GM18511 (cell line): ENCODE data around the gene PLCG1.

Source experiments
- ATAC-seq: cut with Tn5 transposase; IDR thresholded peaks from one replicate; pipeline ENCODE4 v1.9.1; 2021; ENCODE audit warnings: mild to moderate bottlenecking, moderate library complexity; ENCODE audit not compliant: unreplicated experiment

PLCG1 gene

DNA sequence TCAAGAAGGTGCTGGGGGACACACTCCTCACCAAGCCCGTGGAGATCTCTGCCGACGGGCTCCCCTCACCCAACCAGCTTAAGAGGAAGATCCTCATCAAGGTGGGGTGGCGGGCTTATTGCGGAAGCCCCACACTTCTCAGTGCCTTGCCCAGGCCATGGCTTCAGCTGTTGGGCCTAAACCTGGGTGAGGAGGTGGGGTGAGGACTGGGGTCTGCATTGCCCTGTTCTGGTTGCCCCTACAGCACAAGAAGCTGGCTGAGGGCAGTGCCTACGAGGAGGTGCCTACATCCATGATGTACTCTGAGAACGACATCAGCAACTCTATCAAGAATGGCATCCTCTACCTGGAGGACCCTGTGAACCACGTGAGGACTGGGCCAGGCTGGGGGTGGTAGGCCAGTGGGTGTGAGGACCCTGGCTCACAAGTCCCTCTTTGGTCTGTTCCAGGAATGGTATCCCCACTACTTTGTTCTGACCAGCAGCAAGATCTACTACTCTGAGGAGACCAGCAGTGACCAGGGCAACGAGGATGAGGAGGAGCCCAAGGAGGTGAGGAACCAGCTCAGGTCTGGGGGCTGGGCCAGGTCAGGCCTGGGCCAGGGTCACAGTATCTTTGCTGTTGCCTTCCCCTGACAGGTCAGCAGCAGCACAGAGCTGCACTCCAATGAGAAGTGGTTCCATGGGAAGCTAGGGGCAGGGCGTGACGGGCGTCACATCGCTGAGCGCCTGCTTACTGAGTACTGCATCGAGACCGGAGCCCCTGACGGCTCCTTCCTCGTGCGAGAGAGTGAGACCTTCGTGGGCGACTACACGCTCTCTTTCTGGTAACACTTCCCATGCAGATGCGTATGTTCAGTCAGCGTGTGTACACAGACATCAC, 27.9 kb downstream of the PLCG1 start:
- no peak for ATAC-seq

DNA sequence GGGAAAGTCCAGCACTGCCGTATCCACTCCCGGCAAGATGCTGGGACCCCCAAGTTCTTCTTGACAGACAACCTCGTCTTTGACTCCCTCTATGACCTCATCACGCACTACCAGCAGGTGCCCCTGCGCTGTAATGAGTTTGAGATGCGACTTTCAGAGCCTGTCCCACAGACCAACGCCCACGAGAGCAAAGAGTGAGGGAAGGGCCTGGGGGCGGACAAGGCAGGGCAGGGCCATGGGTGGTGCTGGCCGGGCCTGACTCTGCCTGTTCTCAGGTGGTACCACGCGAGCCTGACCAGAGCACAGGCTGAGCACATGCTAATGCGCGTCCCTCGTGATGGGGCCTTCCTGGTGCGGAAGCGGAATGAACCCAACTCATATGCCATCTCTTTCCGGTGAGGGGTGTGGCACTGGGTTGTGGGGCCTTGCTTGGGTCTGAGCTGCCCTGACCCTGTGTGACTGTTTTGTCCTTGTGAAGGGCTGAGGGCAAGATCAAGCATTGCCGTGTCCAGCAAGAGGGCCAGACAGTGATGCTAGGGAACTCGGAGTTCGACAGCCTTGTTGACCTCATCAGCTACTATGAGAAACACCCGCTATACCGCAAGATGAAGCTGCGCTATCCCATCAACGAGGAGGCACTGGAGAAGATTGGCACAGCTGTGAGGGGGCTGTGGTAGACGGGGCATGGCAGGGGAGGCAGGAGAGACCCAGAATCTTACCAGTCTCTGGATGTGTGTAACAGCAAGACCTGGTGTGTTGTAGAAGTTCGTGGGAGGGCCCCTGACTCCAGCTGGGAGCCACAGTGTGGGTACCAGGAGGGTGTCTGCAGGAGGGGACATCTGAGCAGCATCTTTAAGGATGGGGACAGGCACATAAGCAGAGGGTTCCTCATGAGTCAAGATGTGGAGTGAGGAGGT, 29.1 kb downstream of the PLCG1 start:
- no peak for ATAC-seq

DNA sequence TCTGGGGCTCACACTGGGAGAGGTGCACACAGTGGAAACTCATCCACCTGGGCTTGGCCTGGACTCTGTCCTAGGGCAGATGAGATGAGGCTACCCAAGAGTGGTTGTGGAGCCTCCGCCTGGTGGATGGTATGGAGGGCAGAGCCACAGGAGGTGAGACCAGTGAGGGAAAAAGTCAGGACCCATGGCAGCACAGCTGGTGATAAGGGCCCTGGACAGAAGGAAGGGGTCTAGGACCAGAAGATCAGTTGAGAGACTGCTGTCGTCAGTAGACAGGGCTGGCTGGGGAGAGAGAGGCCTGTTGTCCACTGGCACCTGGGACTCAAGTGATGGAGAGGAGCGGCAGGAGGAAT, 29.8 kb downstream of the PLCG1 start:
- no peak for ATAC-seq

DNA sequence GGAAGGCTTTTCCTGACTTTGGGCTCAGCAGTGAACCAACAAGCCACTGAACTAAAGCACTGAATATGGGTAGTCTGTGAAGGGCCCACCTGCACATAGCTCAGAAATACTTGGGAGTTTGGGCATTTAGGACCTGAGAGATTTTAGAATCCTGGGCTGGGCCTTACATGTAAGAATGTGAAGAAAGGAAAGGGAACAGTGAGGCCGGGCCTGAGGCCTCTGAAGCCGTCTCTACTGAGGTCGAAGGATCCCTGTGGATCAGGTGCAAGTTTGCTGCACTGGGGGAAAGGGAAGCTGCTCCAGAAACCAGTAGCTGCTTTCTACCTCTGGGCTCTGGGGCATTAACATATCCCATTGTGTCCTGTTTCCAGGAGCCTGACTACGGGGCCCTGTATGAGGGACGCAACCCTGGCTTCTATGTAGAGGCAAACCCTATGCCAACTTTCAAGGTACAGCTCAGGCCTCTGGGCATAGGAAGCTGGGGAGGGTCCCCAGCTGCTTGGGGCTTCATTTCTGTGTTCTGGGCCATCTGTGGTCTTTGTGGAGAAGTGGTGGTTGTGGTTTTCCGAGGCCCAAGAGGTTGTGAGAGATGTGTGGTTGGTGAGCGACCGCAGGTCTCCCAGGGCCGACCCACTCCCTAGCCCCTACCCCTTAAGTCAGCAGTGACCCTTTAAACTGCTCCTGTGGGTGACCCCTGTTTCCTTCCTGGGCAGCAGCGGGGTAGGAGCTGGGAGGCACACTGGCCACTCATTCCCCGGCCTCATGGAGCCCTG, 30.3 kb downstream of the PLCG1 start:
- peak; percentile 70 for ATAC-seq

DNA sequence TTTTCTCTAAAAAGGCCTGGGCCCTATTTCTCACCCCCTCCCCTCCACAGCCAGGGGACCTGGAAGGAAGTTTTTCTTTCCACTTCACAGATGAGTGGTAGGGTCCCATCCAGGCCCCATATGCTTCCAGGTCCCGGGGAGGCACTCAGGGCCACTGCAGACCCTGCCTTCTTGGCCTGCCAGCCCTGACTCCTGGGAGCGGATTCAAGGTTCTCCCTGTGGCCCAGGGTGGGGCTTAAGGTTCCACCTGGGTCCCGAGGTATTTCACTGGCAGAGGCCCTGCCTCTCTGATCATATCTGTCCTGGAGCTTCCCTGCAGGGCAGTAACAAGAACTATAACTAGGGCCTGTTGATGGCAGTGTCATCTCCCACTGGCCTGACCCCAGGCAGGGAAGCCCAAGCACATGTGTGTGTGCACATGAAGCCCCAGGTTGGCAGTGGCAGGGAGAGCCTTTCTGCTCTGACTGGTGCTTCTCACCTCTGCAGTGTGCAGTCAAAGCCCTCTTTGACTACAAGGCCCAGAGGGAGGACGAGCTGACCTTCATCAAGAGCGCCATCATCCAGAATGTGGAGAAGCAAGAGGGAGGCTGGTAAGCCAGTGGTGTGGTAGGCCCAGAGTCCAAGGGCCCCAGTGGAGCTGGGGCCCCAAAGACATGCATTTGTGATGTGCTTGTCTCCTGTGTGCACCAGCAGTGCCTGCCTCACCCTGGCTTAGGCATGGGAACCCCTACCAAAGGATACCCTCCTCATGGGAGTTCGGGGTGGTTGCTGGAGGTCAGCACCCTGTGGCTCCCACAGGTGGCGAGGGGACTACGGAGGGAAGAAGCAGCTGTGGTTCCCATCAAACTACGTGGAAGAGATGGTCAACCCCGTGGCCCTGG, 31.2 kb downstream of the PLCG1 start:
- no peak for ATAC-seq

DNA sequence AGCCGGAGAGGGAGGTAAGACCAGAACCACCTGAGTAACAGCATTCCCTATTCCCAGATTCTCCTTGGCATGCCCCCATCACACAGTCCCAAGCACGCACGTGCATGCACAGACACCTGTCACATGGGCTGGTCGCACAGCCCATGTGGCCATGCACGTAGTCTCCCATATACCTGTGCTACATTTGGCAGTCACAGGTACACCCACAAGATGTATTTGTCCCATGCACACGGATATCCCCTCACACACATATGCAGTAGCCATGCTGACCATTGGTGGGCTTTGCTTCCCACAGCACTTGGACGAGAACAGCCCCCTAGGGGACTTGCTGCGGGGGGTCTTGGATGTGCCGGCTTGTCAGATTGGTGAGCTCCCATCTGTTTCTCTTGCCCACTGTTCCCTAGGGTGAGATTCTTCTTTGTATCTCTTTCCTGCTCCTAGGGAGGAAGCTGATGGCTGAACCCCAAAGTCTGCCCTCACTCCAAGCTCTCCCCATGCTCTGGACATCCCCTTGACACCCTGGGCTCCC, 31.9 kb downstream of the PLCG1 start:
- ATAC-seq, result no peak

DNA sequence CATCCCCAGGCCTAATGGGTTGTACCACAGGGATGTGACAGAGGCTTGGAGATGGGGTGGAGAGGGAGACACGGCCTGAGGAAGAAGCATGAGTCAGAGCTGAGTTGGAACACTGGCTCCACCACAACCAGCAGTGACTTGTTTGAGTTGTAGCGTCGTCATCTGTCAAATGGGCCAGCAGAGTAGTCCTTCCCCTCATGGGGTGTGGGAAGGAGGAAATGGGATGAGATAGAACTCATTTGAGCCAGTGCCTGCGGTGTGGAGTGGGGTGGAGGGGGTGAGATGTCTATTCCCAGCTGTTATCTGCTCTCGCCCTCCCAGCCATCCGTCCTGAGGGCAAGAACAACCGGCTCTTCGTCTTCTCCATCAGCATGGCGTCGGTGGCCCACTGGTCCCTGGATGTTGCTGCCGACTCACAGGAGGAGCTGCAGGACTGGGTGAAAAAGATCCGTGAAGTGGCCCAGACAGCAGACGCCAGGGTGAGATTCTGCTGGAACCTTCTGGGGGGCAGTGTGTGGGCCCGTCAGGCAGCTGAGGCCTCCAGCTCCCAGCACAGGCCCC, 32.5 kb downstream of the PLCG1 start:
- no peak for ATAC-seq

DNA sequence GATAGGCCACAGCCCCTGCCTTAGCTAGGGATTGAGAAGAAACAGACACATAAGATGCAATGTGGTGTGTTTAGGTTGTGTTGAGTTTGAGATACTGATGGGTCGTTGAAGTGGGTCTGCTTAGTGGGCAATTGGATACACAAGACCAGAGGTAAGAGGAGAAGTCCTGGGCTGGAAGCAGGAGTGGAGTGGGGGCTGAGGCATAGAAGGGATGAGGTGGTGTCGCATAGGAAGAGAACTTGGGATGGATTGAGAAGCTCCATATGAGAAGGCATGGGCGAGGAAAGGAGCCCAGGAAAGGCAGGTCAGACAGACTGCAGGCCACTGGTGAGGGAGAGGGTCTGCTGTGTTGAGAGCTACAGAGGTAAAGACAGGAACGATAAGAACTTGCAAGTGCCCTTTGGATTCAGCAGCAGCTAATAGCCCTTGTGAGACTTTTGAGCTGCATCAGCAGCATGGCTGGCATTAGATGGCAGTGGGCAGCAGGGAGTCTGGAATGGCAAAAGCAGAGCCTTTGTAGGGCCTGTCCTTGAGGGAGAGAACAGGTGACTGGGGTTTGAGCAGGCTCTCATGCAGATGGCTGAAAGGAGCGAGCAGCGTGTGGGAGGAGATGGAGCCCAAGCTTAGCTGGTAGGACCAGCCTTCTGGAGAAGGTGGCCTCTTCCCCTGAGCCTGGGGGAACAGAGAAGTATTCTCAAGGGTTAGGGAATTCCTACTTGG, 33.2 kb downstream of the PLCG1 start:
- ATAC-seq, result no peak

DNA sequence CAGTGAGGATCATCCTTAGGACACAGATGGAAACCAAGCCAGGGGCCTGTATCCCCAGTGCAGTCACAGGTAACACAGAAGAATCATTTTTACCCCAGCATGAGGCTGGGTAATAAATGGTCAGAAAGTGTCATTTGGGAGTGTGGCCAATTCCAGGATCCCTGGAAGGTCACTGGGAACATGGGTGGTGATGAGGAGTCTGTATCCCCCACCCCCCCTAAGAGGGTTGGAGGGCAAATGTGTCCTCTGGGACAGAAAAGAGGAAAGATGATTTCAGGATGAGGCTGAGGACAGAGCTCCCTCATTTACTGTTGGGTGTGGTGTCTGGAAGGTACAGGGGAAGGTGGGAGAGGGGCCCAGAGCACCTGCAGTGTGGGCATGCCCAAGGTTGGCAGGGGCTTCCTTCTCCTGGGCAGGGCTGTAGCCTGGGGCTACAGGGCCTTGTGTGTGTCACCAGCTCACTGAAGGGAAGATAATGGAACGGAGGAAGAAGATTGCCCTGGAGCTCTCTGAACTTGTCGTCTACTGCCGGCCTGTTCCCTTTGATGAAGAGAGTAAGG, 34.5 kb downstream of the PLCG1 start:
- ATAC-seq, result no peak

DNA sequence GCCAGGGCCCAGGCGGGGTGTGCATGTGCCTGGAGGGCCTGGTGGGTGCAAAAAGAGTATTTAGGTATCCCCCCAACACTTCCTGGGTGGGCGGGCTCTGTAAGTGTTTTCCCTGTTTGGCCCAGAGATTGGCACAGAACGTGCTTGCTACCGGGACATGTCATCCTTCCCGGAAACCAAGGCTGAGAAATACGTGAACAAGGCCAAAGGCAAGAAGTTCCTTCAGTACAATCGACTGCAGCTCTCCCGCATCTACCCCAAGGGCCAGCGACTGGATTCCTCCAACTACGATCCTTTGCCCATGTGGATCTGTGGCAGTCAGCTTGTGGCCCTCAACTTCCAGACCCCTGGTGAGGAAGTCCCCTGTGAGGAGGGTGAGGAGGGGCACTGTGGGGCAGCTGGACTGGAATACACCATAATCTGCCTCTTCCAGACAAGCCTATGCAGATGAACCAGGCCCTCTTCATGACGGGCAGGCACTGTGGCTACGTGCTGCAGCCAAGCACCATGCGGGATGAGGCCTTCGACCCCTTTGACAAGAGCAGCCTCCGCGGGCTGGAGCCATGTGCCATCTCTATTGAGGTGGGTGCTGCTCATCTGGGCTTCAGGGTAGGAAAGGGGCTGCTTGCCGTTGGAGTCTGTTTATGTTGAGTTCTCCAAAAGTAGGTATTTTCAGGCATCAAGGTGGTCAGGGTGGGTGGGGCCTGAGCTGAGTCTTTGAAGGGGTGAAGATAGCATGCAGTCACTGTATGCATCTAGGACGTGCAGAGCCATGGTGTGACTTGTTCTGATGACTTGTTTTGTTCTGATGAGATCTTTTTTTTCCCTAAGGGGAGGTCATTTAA, 35.2 kb downstream of the PLCG1 start:
- ATAC-seq, result no peak

DNA sequence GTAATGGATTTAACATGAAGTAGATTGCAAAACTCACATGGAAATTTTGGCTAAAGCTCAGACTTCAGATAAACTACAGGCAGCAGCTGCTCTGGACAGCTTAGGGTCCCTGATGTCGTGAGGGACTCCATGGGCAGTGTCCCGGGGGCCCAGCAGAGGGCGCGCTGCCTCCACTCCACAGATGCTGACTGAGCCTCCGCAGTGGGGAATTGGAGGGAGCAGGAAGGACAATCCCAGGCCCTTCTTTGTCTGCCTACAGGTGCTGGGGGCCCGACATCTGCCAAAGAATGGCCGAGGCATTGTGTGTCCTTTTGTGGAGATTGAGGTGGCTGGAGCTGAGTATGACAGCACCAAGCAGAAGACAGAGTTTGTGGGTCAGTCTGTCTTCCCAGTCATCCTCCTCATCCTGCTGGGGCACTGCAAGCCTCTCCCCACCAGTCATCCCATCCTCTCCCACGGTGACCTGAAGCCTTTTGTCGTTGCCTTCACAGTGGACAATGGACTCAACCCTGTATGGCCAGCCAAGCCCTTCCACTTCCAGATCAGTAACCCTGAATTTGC, 35.9 kb downstream of the PLCG1 start:
- ATAC-seq, result no peak

DNA sequence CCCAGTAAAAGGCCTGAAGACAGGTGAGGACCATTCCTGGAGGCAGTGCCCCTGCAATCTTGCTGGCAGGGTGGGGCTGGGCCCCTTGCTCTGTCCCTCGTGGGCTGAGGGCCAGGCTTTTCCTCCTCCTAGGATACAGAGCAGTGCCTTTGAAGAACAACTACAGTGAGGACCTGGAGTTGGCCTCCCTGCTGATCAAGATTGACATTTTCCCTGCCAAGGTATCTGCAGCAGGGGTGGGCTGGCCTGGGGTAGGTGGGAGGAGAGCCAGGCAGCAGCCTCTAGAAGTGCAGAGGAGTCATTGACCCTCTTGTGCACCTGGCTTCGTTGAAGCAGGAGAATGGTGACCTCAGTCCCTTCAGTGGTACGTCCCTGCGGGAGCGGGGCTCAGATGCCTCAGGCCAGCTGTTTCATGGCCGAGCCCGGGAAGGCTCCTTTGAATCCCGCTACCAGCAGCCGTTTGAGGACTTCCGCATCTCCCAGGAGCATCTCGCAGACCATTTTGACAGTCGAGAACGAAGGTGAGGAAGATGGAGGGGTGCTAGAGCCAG, 36.5 kb downstream of the PLCG1 start:
- ATAC-seq, result no peak

DNA sequence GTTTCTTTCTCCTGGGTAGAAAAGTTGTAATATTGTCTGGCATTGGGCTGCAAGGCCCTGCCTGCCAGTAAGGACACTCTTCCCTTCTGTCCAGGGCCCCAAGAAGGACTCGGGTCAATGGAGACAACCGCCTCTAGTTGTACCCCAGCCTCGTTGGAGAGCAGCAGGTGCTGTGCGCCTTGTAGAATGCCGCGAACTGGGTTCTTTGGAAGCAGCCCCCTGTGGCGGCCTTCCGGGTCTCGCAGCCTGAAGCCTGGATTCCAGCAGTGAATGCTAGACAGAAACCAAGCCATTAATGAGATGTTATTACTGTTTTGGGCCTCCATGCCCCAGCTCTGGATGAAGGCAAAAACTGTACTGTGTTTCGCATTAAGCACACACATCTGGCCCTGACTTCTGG, 37.0 kb downstream of the PLCG1 start:
- ATAC-seq, result no peak

DNA sequence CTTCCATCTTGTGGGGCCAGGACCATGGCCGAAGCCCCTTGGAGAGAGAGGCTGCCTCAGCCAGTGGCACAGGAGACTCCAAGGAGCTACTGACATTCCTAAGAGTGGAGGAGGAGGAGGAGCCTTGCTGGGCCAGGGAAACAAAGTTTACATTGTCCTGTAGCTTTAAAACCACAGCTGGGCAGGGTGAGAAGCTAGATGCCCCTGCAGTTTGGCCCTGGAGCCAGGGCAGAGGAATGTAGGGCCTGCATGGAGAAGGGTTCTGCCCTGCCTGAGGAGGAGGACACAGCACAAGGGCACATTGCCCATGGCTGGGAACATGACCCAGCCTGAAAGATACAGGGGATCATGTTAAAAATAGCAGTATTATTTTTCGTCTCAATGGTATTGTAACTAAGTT, 37.4 kb downstream of the PLCG1 start:
- ATAC-seq, result no peak

DNA sequence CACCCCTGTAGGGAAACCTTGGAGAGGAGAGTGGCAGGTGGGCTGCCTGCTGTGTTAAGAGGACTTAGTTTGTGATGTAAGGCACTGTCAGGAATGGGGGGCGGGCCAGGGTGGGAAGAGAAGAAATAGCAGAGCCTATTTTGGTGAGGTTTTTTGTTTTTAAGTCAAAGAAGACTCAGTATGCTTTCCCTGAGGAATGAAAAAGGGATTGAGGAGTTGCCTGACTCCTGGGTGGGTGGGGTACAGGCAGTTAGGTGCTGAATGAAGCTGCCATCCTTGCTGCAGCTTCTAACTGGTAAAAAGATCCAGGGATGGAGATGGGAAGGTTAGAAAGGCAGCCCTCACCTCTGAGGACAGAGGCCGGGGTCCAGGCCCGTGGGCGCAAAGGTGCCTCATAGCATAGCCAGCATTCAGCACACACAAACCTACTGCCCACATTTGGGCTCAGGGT, 37.9 kb downstream of the PLCG1 start:
- ATAC-seq, result no peak

DNA sequence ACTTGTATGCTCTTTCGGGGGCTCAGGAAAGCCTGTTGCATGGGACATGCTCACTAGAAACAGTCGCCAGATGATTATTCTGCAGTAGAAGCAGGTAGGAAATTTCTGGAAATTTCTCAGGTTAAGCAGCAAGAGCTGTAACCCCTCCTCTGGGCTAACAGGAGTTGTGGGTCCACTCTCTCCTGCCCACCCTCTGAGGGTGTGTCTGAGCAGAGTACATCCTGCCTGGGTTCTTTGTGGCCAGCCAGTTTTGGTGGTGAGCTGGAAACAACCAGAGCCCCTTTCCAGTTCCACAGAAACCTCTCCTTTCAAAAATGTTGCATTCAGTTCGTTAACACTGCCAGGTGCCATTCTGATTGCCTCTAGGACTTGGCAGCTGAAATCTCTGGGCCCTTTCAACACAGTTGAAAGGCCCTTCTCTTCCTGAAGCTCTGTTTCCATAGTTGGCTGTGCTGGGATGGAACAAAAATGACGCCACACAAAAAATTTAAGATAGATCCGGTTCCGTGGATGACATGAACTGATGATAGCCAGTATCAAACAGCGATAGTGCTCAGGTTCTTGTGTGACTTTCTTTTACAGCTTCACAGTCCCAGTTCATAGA, 38.5 kb downstream of the PLCG1 start:
- no peak for ATAC-seq
